ENCODE data around the gene PUS1.

The PUS1 gene

GRCh38 chr12:131917139-131917710 lies 11.9 kb upstream of the PUS1 start:
- no peak for DNase-seq

GRCh38 chr12:131917711-131918306 lies 11.3 kb upstream of the PUS1 start:
- DNase-seq = no peak

- DNase-seq = no peak
Observed at GRCh38 chr12:131918311-131919050, 10.6 kb upstream of the PUS1 start.

GRCh38 chr12:131919051-131919347 lies 10.1 kb upstream of the PUS1 start:
- no peak for DNase-seq

GRCh38 chr12:131919366-131920156 lies 9.5 kb upstream of the PUS1 start:
- DNase-seq = no peak

- no peak for DNase-seq
Observed at GRCh38 chr12:131920157-131920508, 8.9 kb upstream of the PUS1 start.

GRCh38 chr12:131920902-131921840 lies 7.9 kb upstream of the PUS1 start:
- DNase-seq = no peak

- DNase-seq = no peak
Observed at GRCh38 chr12:131921866-131922769, 7.0 kb upstream of the PUS1 start.

GRCh38 chr12:131922772-131923171 lies 6.3 kb upstream of the PUS1 start:
- no peak for DNase-seq

GRCh38 chr12:131923260-131923659 lies 5.8 kb upstream of the PUS1 start:
- DNase-seq = no peak

- no peak for DNase-seq
Observed at GRCh38 chr12:131927110-131928079, 1.7 kb upstream of the PUS1 start.

GRCh38 chr12:131928080-131928710 lies 881 bp upstream of the PUS1 start:
- no peak for DNase-seq

GRCh38 chr12:131929581-131930456 lies 743 bp downstream of the PUS1 start:
- peak; percentile 49 to 59 for DNase-seq

GRCh38 chr12:131930510-131930909 lies 1.4 kb downstream of the PUS1 start:
- no peak for DNase-seq

- DNase-seq = no peak
Observed at GRCh38 chr12:131933387-131933786, 4.3 kb downstream of the PUS1 start.

GRCh38 chr12:131934535-131934934 lies 5.5 kb downstream of the PUS1 start:
- no peak for DNase-seq

- no peak for DNase-seq
Observed at GRCh38 chr12:131938082-131938481, 9.0 kb downstream of the PUS1 start.

GRCh38 chr12:131939007-131939406 lies 9.9 kb downstream of the PUS1 start:
- DNase-seq = no peak

GRCh38 chr12:131940141-131940547 lies 11.1 kb downstream of the PUS1 start:
- no peak for DNase-seq

Measured in activated T-cell treated with anti-CD3 and anti-CD28 coated beads, Interleukin-2, amount 50 U/mL, for 48 hours (primary cell).